GM21737 (cell line): ENCODE results near the gene RAD51AP1.
"Not testable (repeated sequence)": the region's sequence is repeated elsewhere in the genome, so short reads cannot be mapped to it uniquely, and the experiment has no call there.

Source experiments
- ATAC-seq: cut with Tn5 transposase; IDR thresholded peaks from one replicate; pipeline ENCODE4 v1.9.1; 2021; ENCODE audit warnings: mild to moderate bottlenecking, moderate library complexity; ENCODE audit not compliant: unreplicated experiment

The RAD51AP1 gene

GRCh38 chr12:4538207-4539160 is at the start of gene RAD51AP1:
Gene RAD51AP1, plus strand, starts transcription at chr12:4538890. Its CDS starts 50 bp downstream, at chr12:4538940.
- ATAC-seq = peak; percentile 82

GRCh38 chr12:4489556-4489955 is 49.1 kb upstream of the RAD51AP1 start:
- ATAC-seq = no peak

GRCh38 chr12:4490973-4491372 is 47.7 kb upstream of the RAD51AP1 start:
- ATAC-seq = no peak

- ATAC-seq = no peak
Observed at GRCh38 chr12:4496145-4496838, 42.4 kb upstream of the RAD51AP1 start.

- no peak for ATAC-seq
Observed at GRCh38 chr12:4499186-4499585, 39.5 kb upstream of the RAD51AP1 start.

- ATAC-seq = no peak
Observed at GRCh38 chr12:4505376-4505986, 33.2 kb upstream of the RAD51AP1 start.

GRCh38 chr12:4506430-4506829 is 32.3 kb upstream of the RAD51AP1 start:
- ATAC-seq = no peak

GRCh38 chr12:4506870-4507269 is 31.8 kb upstream of the RAD51AP1 start:
- peak; percentile 94 for ATAC-seq

GRCh38 chr12:4508503-4508902 is 30.2 kb upstream of the RAD51AP1 start:
- ATAC-seq = not testable (repeated sequence)

GRCh38 chr12:4509269-4509668 is 29.4 kb upstream of the RAD51AP1 start:
- ATAC-seq = not testable (repeated sequence)

- ATAC-seq = no peak
Observed at GRCh38 chr12:4518106-4518728, 20.5 kb upstream of the RAD51AP1 start.

GRCh38 chr12:4523443-4523842 is 15.2 kb upstream of the RAD51AP1 start:
- not testable (repeated sequence) for ATAC-seq

- ATAC-seq = no peak
Observed at GRCh38 chr12:4526923-4527546, 11.7 kb upstream of the RAD51AP1 start.

- ATAC-seq = no peak
Observed at GRCh38 chr12:4530160-4530559, 8.5 kb upstream of the RAD51AP1 start.

GRCh38 chr12:4530982-4531586 is 7.6 kb upstream of the RAD51AP1 start:
- ATAC-seq = no peak

GRCh38 chr12:4535092-4535491 is 3.6 kb upstream of the RAD51AP1 start:
- no peak for ATAC-seq

GRCh38 chr12:4535871-4536270 is 2.8 kb upstream of the RAD51AP1 start:
- ATAC-seq = no peak

GRCh38 chr12:4539167-4539870 is 629 bp downstream of the RAD51AP1 start:
- ATAC-seq = no peak

GRCh38 chr12:4540170-4540569 is 1.5 kb downstream of the RAD51AP1 start:
- no peak for ATAC-seq

GRCh38 chr12:4540638-4541037 is 1.9 kb downstream of the RAD51AP1 start:
- no peak for ATAC-seq
